B cell (primary cell): Measurements from ENCODE around the gene UQCR11.

Experiments
- CTCF ChIP-seq: fragments of 200-600 bp; IDR thresholded peaks from one replicate; pipeline ENCODE4 v1.8.0; 2022; ENCODE audit warnings: antibody characterized with exemption, mild to moderate bottlenecking
- EZH2 ChIP-seq: IDR thresholded peaks from 2 replicates; pipeline ENCODE4 v1.6.1; 2012; ENCODE audit warnings: borderline replicate concordance, low read depth, mild to moderate bottlenecking, moderate library complexity, low read length; ENCODE audit not compliant: insufficient read depth, poor library complexity, severe bottlenecking

GRCh38 chr19:1575323-1576241, 29.7 kb downstream of the UQCR11 start:
- no peak for TF ChIP-seq CTCF
- no peak for TF ChIP-seq EZH2
